A673 (cell line): ENCODE data around the gene MORC3. TPM values are rescaled to one million over a fixed set of nuclear protein-coding genes. Genes with fewer than 3 reads are reported as not detected.
"Not testable (repeated sequence)": the region's sequence is repeated elsewhere in the genome, so short reads cannot be mapped to it uniquely, and the experiment has no call there.

Experiments
- BruUV-seq: library from RNA; stranded (reverse); fragments of 400-500 nt; replicated peaks from 2 replicates; lab custom pipeline; 2021; lab: Mats Ljungman, UMichigan
- CTCF ChIA-PET: fragments of 300-600 bp; sonication (Branson Sonifier 250); formaldehyde crosslinking; loops from one replicate; lab custom pipeline; 2022; ENCODE audit warnings: antibody characterized with exemption; lab: Charles Lee
- POLR2A ChIA-PET: fragments of 300-600 bp; sonication (Branson Sonifier 250); formaldehyde crosslinking; loops from one replicate; lab custom pipeline; 2022; ENCODE audit warnings: antibody characterized with exemption; ENCODE audit not compliant: low non-redundant PET; lab: Charles Lee
- DNase-seq: peaks from one replicate; pipeline ENCODE4 v3.0.0-alpha.2; 2015; ENCODE audit warnings: low spot score
- H3K27ac ChIP-seq: fragments of 200-600 bp; sonication (generic); 2 replicates; pipeline ENCODE4 v1.5.1; 2016; ENCODE audit warnings: mixed run types, low read depth, mild to moderate bottlenecking, mixed read lengths, antibody characterized with exemption, low read length; ENCODE audit not compliant: poor library complexity, severe bottlenecking
- H3K27me3 ChIP-seq: fragments of 200-600 bp; sonication (generic); replicated peaks from 2 replicates; pipeline ENCODE4 v1.6.1; 2017; ENCODE audit warnings: mixed run types, low read depth, mild to moderate bottlenecking, mixed read lengths, antibody characterized with exemption, low read length; ENCODE audit not compliant: insufficient read depth, poor library complexity
- H3K36me3 ChIP-seq: fragments of 200-600 bp; sonication (generic); 2 replicates; pipeline ENCODE4 v1.6.1; 2016; ENCODE audit warnings: mixed run types, mild to moderate bottlenecking, mixed read lengths, antibody characterized with exemption, low read length; ENCODE audit not compliant: insufficient read depth, poor library complexity, severe bottlenecking
- H3K4me1 ChIP-seq: fragments of 200-600 bp; sonication (generic); 2 replicates; pipeline ENCODE4 v1.6.1; 2017; ENCODE audit warnings: mixed run types, mild to moderate bottlenecking, mixed read lengths, antibody characterized with exemption, low read length; ENCODE audit not compliant: insufficient read depth, poor library complexity, severe bottlenecking
- H3K4me3 ChIP-seq: fragments of 200-600 bp; sonication (generic); 2 replicates; pipeline ENCODE4 v1.5.1; 2016; ENCODE audit warnings: low read depth, mixed run types, mild to moderate bottlenecking, mixed read lengths, low read length; ENCODE audit not compliant: poor library complexity, severe bottlenecking
- H3K9me3 ChIP-seq: fragments of 200-600 bp; sonication (generic); 2 replicates; pipeline ENCODE4 v1.6.1; 2016; ENCODE audit warnings: mixed run types, low read depth, mild to moderate bottlenecking, mixed read lengths, antibody characterized with exemption, low read length; ENCODE audit not compliant: poor library complexity, severe bottlenecking
- EZH2 ChIP-seq: fragments of 200-600 bp; sonication (generic); IDR thresholded peaks from 2 replicates; pipeline ENCODE4 v1.6.1; 2017; ENCODE audit warnings: borderline replicate concordance, low read depth, mild to moderate bottlenecking, mixed read lengths, antibody characterized with exemption, low read length; ENCODE audit not compliant: poor library complexity, severe bottlenecking
- intact Hi-C: fragments of 100-400 bp; cut with micrococcal nuclease; formaldehyde crosslinking; loops from one replicate; pipeline ENCODE4 v1.10.0; 2022; ENCODE audit not compliant: unreplicated experiment
- total RNA-seq: library from RNA; stranded (reverse); gene quantifications from 2 replicates; pipeline ENCODE4 v1.2.3, GENCODE V29; 2021
- TF ChIP-seq, protein P1 (sequence below): fragments of 300-800, 200-600 bp; sonication (generic); conservative IDR thresholded peaks from 2 replicates; pipeline ENCODE4 v1.5.1; 2017; ENCODE audit warnings: low read depth, mild to moderate bottlenecking, antibody characterized with exemption, low read length, moderate library complexity, mixed read lengths

The MORC3 gene
- total RNA-seq, 1 experiment from 2014 or later, result 30.0 TPM

DNA sequence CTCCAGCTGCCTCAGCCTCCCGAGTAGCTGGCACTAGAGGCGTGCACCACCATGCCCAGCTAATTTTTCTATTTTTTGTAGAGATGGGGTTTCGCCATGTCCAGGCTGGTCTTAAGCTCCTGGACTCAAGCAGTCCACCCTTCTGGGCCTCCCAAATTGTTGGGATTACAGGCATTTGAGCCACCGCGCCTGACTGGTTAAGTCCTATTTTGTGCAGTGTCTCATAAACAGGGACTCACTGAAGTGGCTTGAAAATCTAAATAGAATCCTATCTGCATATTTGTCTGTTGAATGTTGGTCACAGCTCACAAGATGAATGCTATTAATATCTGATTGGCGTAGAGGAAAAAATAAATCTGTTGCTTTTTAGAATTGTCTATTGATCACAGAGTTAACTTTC lies 59.3 kb downstream of the MORC3 start:
- no peak overlapping the region for H3K27ac ChIP-seq
- TF ChIP-seq EZH2, result no peak
- TF ChIP-seq, protein P1, sequence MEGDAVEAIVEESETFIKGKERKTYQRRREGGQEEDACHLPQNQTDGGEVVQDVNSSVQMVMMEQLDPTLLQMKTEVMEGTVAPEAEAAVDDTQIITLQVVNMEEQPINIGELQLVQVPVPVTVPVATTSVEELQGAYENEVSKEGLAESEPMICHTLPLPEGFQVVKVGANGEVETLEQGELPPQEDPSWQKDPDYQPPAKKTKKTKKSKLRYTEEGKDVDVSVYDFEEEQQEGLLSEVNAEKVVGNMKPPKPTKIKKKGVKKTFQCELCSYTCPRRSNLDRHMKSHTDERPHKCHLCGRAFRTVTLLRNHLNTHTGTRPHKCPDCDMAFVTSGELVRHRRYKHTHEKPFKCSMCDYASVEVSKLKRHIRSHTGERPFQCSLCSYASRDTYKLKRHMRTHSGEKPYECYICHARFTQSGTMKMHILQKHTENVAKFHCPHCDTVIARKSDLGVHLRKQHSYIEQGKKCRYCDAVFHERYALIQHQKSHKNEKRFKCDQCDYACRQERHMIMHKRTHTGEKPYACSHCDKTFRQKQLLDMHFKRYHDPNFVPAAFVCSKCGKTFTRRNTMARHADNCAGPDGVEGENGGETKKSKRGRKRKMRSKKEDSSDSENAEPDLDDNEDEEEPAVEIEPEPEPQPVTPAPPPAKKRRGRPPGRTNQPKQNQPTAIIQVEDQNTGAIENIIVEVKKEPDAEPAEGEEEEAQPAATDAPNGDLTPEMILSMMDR, result no peak
- intact Hi-C loops, result no loop called here
- peaks cover 43% of the 10 kb centered on the region for H3K4me1 ChIP-seq
- no peak overlapping the region for H3K4me3 ChIP-seq
- ChIA-PET CTCF (no interaction called here), POLR2A (no interaction called here)
- H3K36me3 ChIP-seq, result peaks cover 7% of the 10 kb centered on the region
- H3K27me3 ChIP-seq, result no peaks in the 10 kb centered on the region
- H3K9me3 ChIP-seq, result no peaks in the 10 kb centered on the region
- BruUV-seq, result no TSS peak
- no peak for DNase-seq

DNA sequence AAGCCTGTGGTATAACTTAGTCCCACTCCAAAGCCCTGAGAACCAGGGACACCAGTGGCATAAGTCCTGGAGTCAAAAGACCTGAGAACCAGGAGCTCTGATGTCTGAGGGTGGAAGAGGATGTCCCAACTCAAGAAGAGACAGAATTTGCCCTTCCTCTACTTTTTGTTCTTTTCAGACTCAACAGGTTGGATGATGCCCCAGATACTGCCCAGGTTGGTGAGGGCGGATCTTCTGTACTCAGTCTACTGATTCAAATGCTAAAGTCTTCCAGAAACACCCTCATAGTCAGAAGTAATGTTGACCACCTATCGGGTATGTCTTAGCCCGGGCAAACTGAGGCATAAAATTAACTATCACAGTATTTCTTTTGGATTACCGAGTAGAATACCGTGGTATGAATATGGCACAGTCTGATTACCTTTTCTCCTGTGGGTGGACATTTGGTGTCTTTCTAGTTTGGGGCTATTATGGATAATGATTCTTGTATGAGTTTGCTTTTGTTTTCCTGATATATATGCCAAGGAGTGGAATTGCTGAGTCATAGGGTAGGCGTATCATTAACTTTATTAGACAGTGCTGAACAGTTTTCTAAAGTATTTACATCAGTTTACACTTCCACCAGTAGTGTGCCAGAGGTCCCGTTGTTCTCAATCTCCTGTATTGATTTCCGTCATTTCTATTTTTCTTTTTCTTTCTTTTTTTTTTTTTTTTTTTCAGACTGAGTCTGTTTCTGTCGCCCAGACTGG lies 62.0 kb downstream of the MORC3 start:
- TF ChIP-seq, protein P1, result no peak
- no peak for TF ChIP-seq EZH2
- Histone ChIP-seq H3K9me3 (no peaks in the 10 kb centered on the region), H3K27me3 (no peaks in the 10 kb centered on the region), H3K36me3 (no peaks in the 10 kb centered on the region), H3K4me3 (no peak overlapping the region), H3K27ac (peak overlapping the region; percentile 4), H3K4me1 (peaks cover 37% of the 10 kb centered on the region)
- ChIA-PET POLR2A (interaction anchor here (0.6 kb wide), 1 partner anchor 102 kb away, joined by 7 read pairs; no protein-coding TSS in a partner anchor), CTCF (interaction anchor here (0.6 to 0.7 kb wide), 2 partner anchors 248 to 967 kb away, joined by 3 to 10 read pairs; no protein-coding TSS in a partner anchor)
- intact Hi-C loops, result no loop called here
- no TSS peak for BruUV-seq
- DNase-seq, result no peak

DNA sequence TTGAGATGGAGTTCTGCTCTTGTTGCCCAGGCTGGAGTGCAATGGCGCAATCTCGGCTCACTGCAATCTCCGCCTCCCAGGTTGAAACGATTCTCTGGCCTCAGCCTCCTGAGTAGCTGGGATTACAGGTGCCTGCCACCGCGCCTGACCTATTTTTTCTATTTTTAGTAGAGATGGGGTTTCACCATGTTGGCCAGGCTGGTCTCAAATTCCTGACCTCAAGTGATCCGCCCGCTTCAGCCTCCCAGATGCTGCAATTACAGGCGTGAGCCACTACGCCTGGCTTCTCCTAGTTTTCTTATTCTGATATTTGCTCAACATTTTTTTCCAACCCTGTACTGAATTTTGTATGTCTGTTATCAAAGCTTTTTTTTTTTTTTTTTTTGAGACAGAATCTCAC lies 62.7 kb downstream of the MORC3 start:
- H3K36me3 ChIP-seq, DNase-seq, BruUV-seq, intact Hi-C loops, H3K27ac ChIP-seq, H3K27me3 ChIP-seq, H3K4me3 ChIP-seq, H3K9me3 ChIP-seq: not testable (repeated sequence)
- POLR2A ChIA-PET, result interaction anchor here (0.6 kb wide), 2 partner anchors 101 to 239 kb away, joined by 7 to 10 read pairs; no protein-coding TSS in a partner anchor
- CTCF ChIA-PET, result interaction anchor here (0.6 to 0.7 kb wide), 2 partner anchors 248 to 966 kb away, joined by 3 to 10 read pairs; no protein-coding TSS in a partner anchor
- H3K4me1 ChIP-seq, result peaks cover 30% of the 10 kb centered on the region
